GM18505 (cell line): ENCODE results near the gene PRRX2.

Experiments
- ATAC-seq: cut with Tn5 transposase; IDR thresholded peaks from one replicate; pipeline ENCODE4 v1.9.1; 2021; ENCODE audit not compliant: unreplicated experiment
- POLR2A ChIP-seq: IDR thresholded peaks from 4 replicates; pipeline ENCODE4 v1.6.1; 2011; ENCODE audit warnings: borderline replicate concordance; ENCODE audit not compliant: insufficient read depth, insufficient read length; ENCODE audit errors: extremely low read depth

PRRX2 gene

GRCh38 chr9:129724456-129725190 is 59.2 kb downstream of the PRRX2 start:
- TF ChIP-seq POLR2A = no peak
- ATAC-seq = no peak

DNA sequence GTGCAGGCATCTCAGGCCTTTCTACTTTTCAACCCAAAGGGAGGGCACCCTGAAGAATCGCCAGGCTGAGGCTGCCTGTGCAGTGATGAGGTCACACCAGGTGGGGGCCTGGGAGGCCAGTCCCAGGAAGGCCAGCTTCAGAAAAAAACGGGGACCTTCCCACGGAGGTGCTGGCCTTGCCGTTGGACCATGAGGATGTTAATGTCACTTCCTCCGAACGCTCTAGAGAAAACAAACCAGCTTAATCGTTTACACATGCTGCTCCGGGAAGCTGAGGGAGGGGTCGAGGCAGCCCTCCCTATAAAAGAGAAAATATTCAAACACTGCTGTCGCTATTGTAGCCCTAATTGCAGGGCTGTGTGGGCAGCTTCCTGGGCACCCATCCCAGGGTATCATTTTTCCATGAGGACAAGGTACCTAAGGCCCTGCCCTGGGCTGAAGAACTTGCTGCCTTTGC is 60.4 kb downstream of the PRRX2 start:
- ATAC-seq = no peak
- no peak for TF ChIP-seq POLR2A

DNA sequence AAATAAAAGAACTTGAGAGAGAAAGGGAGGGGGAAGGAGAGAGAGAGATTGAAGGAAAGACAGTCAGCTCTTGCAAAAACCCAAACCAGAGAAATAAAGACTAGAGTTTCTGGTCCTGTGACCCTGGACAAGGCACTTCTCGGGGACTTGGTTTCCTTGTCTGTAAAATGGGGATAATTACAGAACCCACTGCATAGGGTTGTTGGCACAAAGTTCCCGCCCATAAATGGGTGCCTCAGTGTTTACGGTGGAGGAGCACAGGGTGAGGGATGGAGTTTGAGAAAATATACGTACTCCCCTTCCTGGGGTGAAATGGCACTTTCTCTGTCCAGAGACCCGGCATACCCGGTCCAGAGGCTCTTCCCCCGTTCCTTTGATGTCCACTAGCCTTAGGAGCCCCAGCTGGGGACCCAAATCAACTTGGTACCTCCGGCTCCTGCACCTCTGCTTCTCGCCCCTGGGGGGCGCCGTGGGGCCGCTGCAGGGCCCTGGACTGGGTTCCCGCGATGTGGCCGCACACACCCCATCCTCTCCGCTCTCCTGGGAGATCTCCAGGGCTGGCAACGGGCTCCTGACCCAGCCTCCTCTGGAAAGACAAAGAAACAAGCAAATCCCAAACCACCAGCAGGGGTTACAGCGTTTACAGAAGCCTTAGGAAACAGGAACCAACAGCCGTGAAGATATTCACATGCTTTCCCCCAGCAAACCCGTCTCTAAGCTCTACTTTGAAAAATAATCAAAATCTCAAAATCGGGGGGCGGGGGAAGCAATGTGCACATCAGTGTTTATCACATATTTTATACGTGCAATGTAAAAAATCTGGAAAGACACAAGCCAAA is 61.1 kb downstream of the PRRX2 start:
- TF ChIP-seq POLR2A = no peak
- ATAC-seq = no peak

DNA sequence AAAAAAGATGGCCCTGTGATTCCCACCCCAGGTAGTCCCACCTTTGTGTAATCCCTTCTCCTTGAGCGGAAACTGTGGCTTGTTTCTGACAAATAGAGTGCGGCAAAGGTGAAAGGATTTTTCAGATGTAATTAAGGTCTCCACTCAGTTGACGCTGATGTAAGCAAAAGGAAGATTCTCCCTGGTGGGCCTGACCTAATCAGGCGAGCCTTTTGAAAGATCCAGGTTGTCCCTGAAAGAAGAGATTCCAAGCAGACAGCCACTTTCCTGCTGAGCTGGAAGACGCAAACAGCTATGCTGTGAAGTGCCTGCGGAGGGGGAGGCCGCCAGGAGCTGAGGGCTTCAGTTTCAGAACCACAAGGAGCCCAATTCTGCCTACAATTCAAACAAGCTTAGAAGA is 63.3 kb downstream of the PRRX2 start:
- no peak for ATAC-seq
- TF ChIP-seq POLR2A = no peak

DNA sequence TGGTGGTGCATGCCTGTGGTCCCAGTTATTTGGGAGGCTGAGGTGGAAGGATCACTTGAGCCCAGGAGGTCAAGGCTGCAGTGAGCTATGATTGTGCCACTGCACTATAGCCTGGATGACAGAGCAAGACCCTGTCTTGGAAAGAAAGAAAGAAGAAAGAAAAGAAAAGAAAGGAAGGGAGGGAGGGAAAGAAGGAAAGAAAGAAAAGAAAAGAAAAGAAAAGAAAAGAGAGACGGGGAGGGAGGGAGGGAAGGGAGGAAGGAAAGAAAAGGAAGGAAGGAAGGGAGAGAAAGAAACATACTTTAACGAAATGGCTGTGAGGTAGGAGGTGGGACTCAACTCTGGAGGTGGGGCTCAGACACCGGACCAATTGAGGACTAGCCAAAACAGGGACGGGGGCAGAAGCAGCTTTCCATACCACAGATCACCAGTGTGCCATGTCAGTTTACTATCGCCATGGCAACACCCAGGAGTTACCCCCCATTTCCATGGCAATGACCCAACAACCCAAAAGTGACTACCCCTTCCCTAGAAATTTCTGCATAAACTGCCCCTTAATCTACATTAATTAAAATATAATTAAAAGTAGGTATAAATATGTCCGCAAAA is 66.1 kb downstream of the PRRX2 start:
- no peak for ATAC-seq

DNA sequence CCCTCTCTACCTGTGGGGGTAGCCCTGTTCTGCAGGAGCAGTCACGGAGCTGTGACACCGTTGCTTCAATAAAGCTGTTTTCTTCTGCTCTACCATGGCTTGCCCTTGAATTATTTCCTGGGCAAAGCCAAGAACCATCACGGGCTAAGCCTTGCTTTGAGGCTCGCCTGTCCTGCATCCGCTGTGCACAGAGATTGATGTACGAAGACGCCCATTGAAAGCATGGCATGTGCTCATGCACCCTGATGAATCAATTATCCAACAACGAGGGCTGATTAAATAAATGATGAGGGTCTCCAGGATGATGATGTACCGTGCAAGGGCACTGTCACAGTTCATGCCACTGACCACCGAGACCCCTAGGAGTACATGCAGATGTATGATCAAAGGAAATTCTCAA is 66.7 kb downstream of the PRRX2 start:
- no peak for TF ChIP-seq POLR2A
- ATAC-seq = no peak

More for the DNA sequence above, 66.1 kb downstream of the PRRX2 start:
- no peak for TF ChIP-seq POLR2A

DNA sequence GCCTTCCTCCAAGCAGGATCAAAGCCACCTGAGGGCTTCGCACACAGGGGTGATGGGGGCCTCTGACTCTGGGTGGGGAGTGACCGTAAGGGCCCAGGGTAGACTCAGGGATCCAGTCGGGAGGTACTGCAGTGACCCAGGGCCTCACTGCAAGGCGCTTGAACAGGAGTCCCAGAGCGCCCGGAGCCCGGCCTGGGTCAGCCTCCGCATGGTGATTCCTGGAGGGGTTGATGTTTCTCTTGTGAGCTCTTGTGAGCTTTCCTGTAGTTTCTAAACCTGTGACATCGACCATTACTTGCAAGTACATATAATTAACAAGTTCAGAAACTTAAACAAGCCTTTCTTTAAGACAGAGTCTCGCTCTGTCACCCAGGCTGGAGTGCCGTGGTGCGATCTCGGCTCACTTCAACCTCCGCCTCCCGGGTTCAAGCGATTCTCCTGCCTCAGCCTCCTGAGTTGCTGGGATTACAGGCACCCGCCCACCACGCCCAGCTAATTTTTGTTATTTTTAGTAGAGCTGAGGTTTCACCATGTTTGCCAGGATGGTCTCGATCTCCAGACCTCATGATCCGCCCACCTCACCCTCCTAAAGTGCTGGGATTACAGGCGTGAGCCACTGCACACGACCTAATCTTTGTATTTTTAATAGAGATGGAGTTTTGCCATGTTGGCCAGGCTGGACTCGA is 67.6 kb downstream of the PRRX2 start:
- no peak for TF ChIP-seq POLR2A
- ATAC-seq = no peak

- no peak for ATAC-seq
- TF ChIP-seq POLR2A = no peak
Measured at GRCh38 chr9:129733632-129733953, 68.1 kb downstream of the PRRX2 start.

GRCh38 chr9:129735546-129735945 is 70.1 kb downstream of the PRRX2 start:
- no peak for TF ChIP-seq POLR2A
- no peak for ATAC-seq

GRCh38 chr9:129736334-129736733 is 70.9 kb downstream of the PRRX2 start:
- no peak for ATAC-seq
- TF ChIP-seq POLR2A = no peak

GRCh38 chr9:129737479-129738274 is 72.2 kb downstream of the PRRX2 start:
- peak; percentile 73 for ATAC-seq
- TF ChIP-seq POLR2A = no peak

GRCh38 chr9:129739432-129739831 is 74.0 kb downstream of the PRRX2 start:
- TF ChIP-seq POLR2A = no peak
- ATAC-seq = no peak
